Measurements from ENCODE around the gene ARHGAP15. TPM values are rescaled to one million over a fixed set of nuclear protein-coding genes. Genes with fewer than 3 reads are reported as not detected.

ARHGAP15 gene
- polyA plus RNA-seq, 2 of the 4 experiments (the other 2 are of a cell fraction): 0.34 TPM; not detected in 1

DNA sequence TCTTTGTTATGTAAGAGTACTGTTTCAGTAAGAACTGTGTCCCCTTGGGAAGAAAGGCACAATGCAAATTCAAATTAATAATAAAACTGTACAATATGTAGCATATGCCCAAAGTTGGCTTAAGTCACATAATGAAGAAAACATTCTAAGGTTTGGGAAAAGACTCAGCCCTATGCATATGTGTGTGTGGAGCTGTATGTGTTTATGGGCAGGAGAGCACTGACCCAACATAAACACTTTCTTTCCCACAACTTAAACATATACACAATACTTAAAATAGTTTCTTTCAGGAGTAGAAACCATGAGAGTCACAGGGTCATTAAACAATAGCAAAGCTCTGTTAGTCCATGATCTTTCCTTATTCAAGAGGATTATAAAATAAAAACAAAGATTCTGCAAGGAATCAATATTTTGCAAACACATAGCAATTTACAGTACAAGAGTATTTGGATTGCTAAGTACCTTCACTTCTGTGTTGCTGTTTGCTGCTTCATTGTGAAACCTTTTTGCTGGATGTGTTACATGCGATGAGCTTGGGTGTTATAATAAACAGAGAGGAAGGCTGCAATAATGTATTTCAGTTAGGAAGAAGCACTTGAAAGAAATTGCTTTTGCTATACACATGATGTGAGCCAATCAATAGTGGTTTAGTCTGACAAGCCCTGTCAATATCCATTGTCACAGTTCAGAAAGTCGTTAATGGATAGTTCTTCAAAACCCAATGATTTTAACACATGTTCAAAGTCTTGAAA is 347.3 kb downstream of the ARHGAP15 start:
- DNase-seq (ENCODE audit: low read depth in 1 of 2, low spot score in 1 of 2): no peak
- POLR2A ChIA-PET: no interaction called here
- Histone ChIP-seq H3K4me3 (no peak overlapping the region), H3K9me3 (no peaks in the 10 kb centered on the region), H3K4me2 (no peak overlapping the region), H3K27ac (no peak overlapping the region), H3K4me1 (0 out of 3 replicates have a peak, but pooled peaks cover 5% of the 10 kb centered on the region)
- CTCF ChIA-PET: no interaction called here
- TF ChIP-seq EP300 (IDR thresholded peaks at IDR 0.05) (no peak), MAFK (IDR thresholded peaks at IDR 0.05; ENCODE audit: partially characterized antibody) (no peak), RARB (CRISPR knock-in tag; IDR thresholded peaks at IDR 0.05) (no peak)
- FAIRE-seq: no peak
- WGBS (ENCODE audit: missing lambda C conversion rate): 55% methylated on average over 2 of the region's 2 CpGs
- no peak for ATAC-seq

- no peak for FAIRE-seq
- Histone ChIP-seq H3K4me3 (no peak overlapping the region), H3K9me3 (no peaks in the 10 kb centered on the region), H3K4me1 (0 out of 3 replicates have a peak, but pooled peaks cover 5% of the 10 kb centered on the region), H3K4me2 (no peak overlapping the region), H3K27ac (no peak overlapping the region)
- ChIA-PET POLR2A (no interaction called here), CTCF (no interaction called here)
- WGBS (ENCODE audit: missing lambda C conversion rate): 90% methylated on average over 1 of the region's 1 CpG
- no peak for TF ChIP-seq RARB (CRISPR knock-in tag; IDR thresholded peaks at IDR 0.05)
- ATAC-seq: no peak
- no peak for DNase-seq (ENCODE audit: low read depth in 1 of 2, low spot score in 1 of 2)
Observed at GRCh38 chr2:143477714-143478443, 348.7 kb downstream of the ARHGAP15 start.

- Histone ChIP-seq H3K27ac (no peak overlapping the region), H3K4me2 (no peak overlapping the region), H3K9me3 (no peaks in the 10 kb centered on the region), H3K4me3 (no peak overlapping the region), H3K4me1 (no peaks in the 10 kb centered on the region)
- ChIA-PET CTCF (no interaction called here), POLR2A (no interaction called here)
- ATAC-seq (no peak), DNase-seq (ENCODE audit: low read depth in 1 of 2, low spot score in 1 of 2) (no peak), FAIRE-seq (no peak)
- TF ChIP-seq BHLHE40 (IDR thresholded peaks at IDR 0.05; ENCODE audit: low read depth, low read length): no peak
- no peak for TF ChIP-seq MYC (IDR thresholded peaks at IDR 0.05; ENCODE audit: borderline replicate concordance, low read length)
- TF ChIP-seq FOSL2 (IDR thresholded peaks at IDR 0.05): no peak
- TF ChIP-seq FOSL2 (CRISPR knock-in tag; IDR thresholded peaks at IDR 0.05): no peak
- no peak for TF ChIP-seq ESRRA (IDR thresholded peaks at IDR 0.05; ENCODE audit: borderline replicate concordance, low read length)
- TF ChIP-seq ZFP36 (IDR thresholded peaks at IDR 0.05; ENCODE audit: borderline replicate concordance, partially characterized antibody): no peak
- TF ChIP-seq, protein P1, sequence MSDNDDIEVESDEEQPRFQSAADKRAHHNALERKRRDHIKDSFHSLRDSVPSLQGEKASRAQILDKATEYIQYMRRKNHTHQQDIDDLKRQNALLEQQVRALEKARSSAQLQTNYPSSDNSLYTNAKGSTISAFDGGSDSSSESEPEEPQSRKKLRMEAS (IDR thresholded peaks at IDR 0.05): no peak
- TF ChIP-seq, protein P2, sequence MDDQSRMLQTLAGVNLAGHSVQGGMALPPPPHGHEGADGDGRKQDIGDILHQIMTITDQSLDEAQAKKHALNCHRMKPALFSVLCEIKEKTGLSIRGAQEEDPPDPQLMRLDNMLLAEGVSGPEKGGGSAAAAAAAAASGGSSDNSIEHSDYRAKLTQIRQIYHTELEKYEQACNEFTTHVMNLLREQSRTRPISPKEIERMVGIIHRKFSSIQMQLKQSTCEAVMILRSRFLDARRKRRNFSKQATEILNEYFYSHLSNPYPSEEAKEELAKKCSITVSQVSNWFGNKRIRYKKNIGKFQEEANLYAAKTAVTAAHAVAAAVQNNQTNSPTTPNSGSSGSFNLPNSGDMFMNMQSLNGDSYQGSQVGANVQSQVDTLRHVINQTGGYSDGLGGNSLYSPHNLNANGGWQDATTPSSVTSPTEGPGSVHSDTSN (IDR thresholded peaks at IDR 0.05): no peak
- no peak for TF ChIP-seq POLR2A (IDR thresholded peaks at IDR 0.05; ENCODE audit: low read length)
- TF ChIP-seq, protein P3, sequence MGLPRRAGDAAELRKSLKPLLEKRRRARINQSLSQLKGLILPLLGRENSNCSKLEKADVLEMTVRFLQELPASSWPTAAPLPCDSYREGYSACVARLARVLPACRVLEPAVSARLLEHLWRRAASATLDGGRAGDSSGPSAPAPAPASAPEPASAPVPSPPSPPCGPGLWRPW (IDR thresholded peaks at IDR 0.05): no peak
- no peak for TF ChIP-seq HOXB5 (CRISPR knock-in tag; IDR thresholded peaks at IDR 0.05)
- TF ChIP-seq SMC3 (IDR thresholded peaks at IDR 0.05): no peak
- no peak for TF ChIP-seq GATA3 (IDR thresholded peaks at IDR 0.05; ENCODE audit: borderline replicate concordance)
- TF ChIP-seq TP53 (CRISPR knock-in tag; IDR thresholded peaks at IDR 0.05): no peak
- TF ChIP-seq FOXS1 (CRISPR knock-in tag; IDR thresholded peaks at IDR 0.05): no peak
- WGBS (ENCODE audit: missing lambda C conversion rate): 53% methylated on average over 2 of the region's 2 CpGs
Observed at GRCh38 chr2:143480086-143480485, 350.9 kb downstream of the ARHGAP15 start.

DNA sequence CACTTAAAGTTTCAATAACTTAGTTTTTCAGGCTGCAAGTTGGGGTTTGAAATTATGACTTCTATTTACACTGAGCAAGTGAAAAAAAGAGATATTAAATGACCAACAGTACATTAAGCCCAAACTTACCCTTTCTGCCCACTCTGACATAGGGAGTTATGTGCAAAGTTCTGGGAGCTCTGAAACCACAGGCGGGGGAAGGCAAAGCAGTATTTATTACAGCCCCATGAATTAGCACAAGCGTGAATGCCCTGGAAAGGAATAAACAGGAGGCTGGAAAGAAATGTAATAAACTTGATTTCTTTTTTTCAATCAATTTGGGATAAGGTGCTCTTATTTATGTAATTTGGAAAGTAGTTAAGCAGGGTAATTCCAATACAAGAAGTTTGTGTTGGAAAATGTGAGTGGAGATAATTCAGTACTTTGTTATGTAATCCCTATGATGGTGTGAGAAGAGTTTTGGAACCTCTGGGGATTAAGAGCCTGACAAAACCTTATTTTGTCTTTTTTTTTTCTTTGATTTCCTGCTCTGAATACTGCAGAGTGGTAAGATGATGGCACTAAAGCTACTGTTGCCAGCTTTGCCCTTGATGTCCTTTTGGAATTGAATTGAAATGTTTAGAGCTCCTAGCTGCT is 351.5 kb downstream of the ARHGAP15 start:
- no peak overlapping the region for H3K4me2 ChIP-seq
- no peaks in the 10 kb centered on the region for H3K4me1 ChIP-seq
- H3K27ac ChIP-seq: no peak overlapping the region
- H3K9me3 ChIP-seq: no peaks in the 10 kb centered on the region
- CTCF ChIA-PET: no interaction called here
- H3K4me3 ChIP-seq: no peak overlapping the region
- WGBS (ENCODE audit: missing lambda C conversion rate): 71% methylated on average over 2 of the region's 2 CpGs
- DNase-seq (ENCODE audit: low read depth in 1 of 2, low spot score in 1 of 2): no peak
- TF ChIP-seq FOSB (CRISPR knock-in tag; IDR thresholded peaks at IDR 0.05) (no peak), EHF (CRISPR knock-in tag; IDR thresholded peaks at IDR 0.05) (no peak), HDAC2 (IDR thresholded peaks at IDR 0.05) (no peak), CEBPB (IDR thresholded peaks at IDR 0.05) (no peak), ESRRA (IDR thresholded peaks at IDR 0.05; ENCODE audit: borderline replicate concordance, low read length) (no peak), NR3C1 (IDR thresholded peaks at IDR 0.05) (no peak), CBX8 (IDR thresholded peaks at IDR 0.05) (no peak), FOSL2 (IDR thresholded peaks at IDR 0.05) (no peak), FOSL2 (CRISPR knock-in tag; IDR thresholded peaks at IDR 0.05) (no peak), EHMT2 (IDR thresholded peaks at IDR 0.05; ENCODE audit: low read depth) (no peak), FOXS1 (CRISPR knock-in tag; IDR thresholded peaks at IDR 0.05) (no peak), SREBF2 (IDR thresholded peaks at IDR 0.05) (no peak), BHLHE40 (IDR thresholded peaks at IDR 0.05; ENCODE audit: low read depth, low read length) (no peak), MAFK (IDR thresholded peaks at IDR 0.05; ENCODE audit: partially characterized antibody) (no peak)
- TF ChIP-seq, protein P4, sequence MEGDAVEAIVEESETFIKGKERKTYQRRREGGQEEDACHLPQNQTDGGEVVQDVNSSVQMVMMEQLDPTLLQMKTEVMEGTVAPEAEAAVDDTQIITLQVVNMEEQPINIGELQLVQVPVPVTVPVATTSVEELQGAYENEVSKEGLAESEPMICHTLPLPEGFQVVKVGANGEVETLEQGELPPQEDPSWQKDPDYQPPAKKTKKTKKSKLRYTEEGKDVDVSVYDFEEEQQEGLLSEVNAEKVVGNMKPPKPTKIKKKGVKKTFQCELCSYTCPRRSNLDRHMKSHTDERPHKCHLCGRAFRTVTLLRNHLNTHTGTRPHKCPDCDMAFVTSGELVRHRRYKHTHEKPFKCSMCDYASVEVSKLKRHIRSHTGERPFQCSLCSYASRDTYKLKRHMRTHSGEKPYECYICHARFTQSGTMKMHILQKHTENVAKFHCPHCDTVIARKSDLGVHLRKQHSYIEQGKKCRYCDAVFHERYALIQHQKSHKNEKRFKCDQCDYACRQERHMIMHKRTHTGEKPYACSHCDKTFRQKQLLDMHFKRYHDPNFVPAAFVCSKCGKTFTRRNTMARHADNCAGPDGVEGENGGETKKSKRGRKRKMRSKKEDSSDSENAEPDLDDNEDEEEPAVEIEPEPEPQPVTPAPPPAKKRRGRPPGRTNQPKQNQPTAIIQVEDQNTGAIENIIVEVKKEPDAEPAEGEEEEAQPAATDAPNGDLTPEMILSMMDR (IDR thresholded peaks at IDR 0.05): no peak
- no peak for ATAC-seq
- FAIRE-seq: no peak
- POLR2A ChIA-PET: no interaction called here

Measured in A549 (cell line).